SK-N-SH (cell line): Measurements from ENCODE around the gene EN1. TPM values are rescaled to one million over a fixed set of nuclear protein-coding genes. Genes with fewer than 3 reads are reported as not detected.

ENCODE experiments used
- CTCF ChIA-PET: fragments of 300-600, 350-600 bp; formaldehyde crosslinking; extraction: SDS; loops from one replicate; lab custom pipeline; 2021; lab: Yijun Ruan, JAX
- POLR2A ChIA-PET: fragments of 350-600 bp; sonication (Branson Sonifier 250); formaldehyde crosslinking; extraction: SDS; loops from one replicate; lab custom pipeline; 2020; ENCODE audit warnings: antibody characterized with exemption, inconsistent platforms; lab: Yijun Ruan, JAX
- DNase-seq: peaks from one replicate; pipeline ENCODE4 v3.0.0; 2012
- H2AFZ ChIP-seq: fragments of 200-600 bp; sonication (generic); 2 replicates; pipeline ENCODE4 v1.8.1; 2016; ENCODE audit warnings: antibody characterized with exemption, mild to moderate bottlenecking, low read depth
- H3F3A ChIP-seq: fragments of 200-600 bp; sonication (generic); replicated peaks from 2 replicates; pipeline ENCODE3; 2016; ENCODE audit warnings: antibody characterized with exemption, mild to moderate bottlenecking; ENCODE audit not compliant: insufficient read depth
- H3K27ac ChIP-seq, 2 experiments: fragments of 200-500 bp in 1 of 2; fragments of 200-600 bp in 1 of 2; sonication (Bioruptor generic) in 1 of 2; sonication (generic), shearing (Covaris generic) in 1 of 2; 2 replicates each; pipeline versions ENCODE4 v1.5.1 to v1.6.1; 2014 to 2016; ENCODE audit warnings: low read depth in 2 of 2, inconsistent platforms in 1 of 2, low read length in 1 of 2, mild to moderate bottlenecking in 1 of 2, mixed read lengths in 1 of 2
- H3K27me3 ChIP-seq: fragments of 200-600 bp; sonication (generic), shearing (Covaris generic); 2 replicates; pipeline ENCODE4 v1.6.1; 2016; ENCODE audit warnings: mixed run types; ENCODE audit not compliant: insufficient read depth
- H3K36me3 ChIP-seq, 2 experiments: fragments of 200-500 bp in 1 of 2; fragments of 200-600 bp in 1 of 2; sonication (Bioruptor generic) in 1 of 2; sonication (generic) in 1 of 2; replicated peaks in 1 of 2; 2 replicates each; pipeline versions ENCODE3 to v1.5.1; 2014 to 2016; ENCODE audit warnings: low read length in 1 of 2, mild to moderate bottlenecking in 1 of 2; ENCODE audit not compliant: insufficient read depth in 2 of 2, control insufficient read depth in 1 of 2
- H3K4me1 ChIP-seq, 2 experiments: fragments of 200-500 bp in 1 of 2; fragments of 200-600 bp in 1 of 2; sonication (Bioruptor generic) in 1 of 2; sonication (generic), shearing (Covaris generic) in 1 of 2; 2 replicates each; pipeline versions ENCODE4 v1.5.1 to v1.6.1; 2014 to 2016; ENCODE audit warnings: low read depth in 1 of 2, low read length in 1 of 2, mixed run types in 1 of 2; ENCODE audit not compliant: insufficient read depth in 2 of 2, control insufficient read depth in 1 of 2
- H3K4me2 ChIP-seq: fragments of 200-600 bp; sonication (generic), shearing (Covaris generic); 2 replicates; pipeline ENCODE4 v1.6.1; 2017; ENCODE audit warnings: mixed run types
- H3K4me3 ChIP-seq, 2 experiments: fragments of 200-500 bp in 1 of 2; fragments of 200-600 bp in 1 of 2; sonication (Bioruptor generic) in 1 of 2; sonication (generic), shearing (Covaris generic) in 1 of 2; 2 replicates each; pipeline versions ENCODE4 v1.5.1 to v1.8.1; 2014 to 2016; ENCODE audit warnings: low read depth in 2 of 2, inconsistent platforms in 1 of 2, low read length in 1 of 2, mild to moderate bottlenecking in 1 of 2, mixed read lengths in 1 of 2, moderate library complexity in 1 of 2
- H3K79me2 ChIP-seq: fragments of 200-600 bp; sonication (generic); 2 replicates; pipeline ENCODE4 v1.8.1; 2017; ENCODE audit warnings: mild to moderate bottlenecking; ENCODE audit not compliant: insufficient read depth
- H3K9ac ChIP-seq: fragments of 200-600 bp; sonication (generic); 2 replicates; pipeline ENCODE4 v1.6.1; 2017; ENCODE audit warnings: mixed run types
- H3K9me2 ChIP-seq: fragments of 200-600 bp; sonication (generic); 2 replicates; pipeline ENCODE4 v1.6.1; 2017; ENCODE audit warnings: mixed run types
- H3K9me3 ChIP-seq: fragments of 200-600 bp; sonication (generic); 2 replicates; pipeline ENCODE4 v1.6.1; 2017; ENCODE audit warnings: mixed run types, mild to moderate bottlenecking, moderate library complexity
- H4K20me1 ChIP-seq: fragments of 200-600 bp; sonication (generic); 2 replicates; pipeline ENCODE4 v1.6.1; 2017; ENCODE audit warnings: mild to moderate bottlenecking, mixed run types; ENCODE audit not compliant: insufficient read depth
- EZH2phosphoT487 ChIP-seq: fragments of 200-600 bp; sonication (generic); IDR thresholded peaks from 2 replicates; pipeline ENCODE4 v1.6.1; 2017; ENCODE audit warnings: low read depth, mixed run types, mild to moderate bottlenecking, antibody characterized with exemption, moderate library complexity, borderline replicate concordance
- GABPA ChIP-seq: IDR thresholded peaks from 2 replicates; pipeline ENCODE4 v1.4.0; 2012; ENCODE audit warnings: low read depth, mild to moderate bottlenecking
- GATA2 ChIP-seq: sonication (generic); formaldehyde crosslinking; IDR thresholded peaks from 2 replicates; pipeline ENCODE4 v1.5.0; 2020; ENCODE audit warnings: mild to moderate bottlenecking, missing genetic modification reagents
- MEF2A ChIP-seq: IDR thresholded peaks from 2 replicates; pipeline ENCODE4 v1.4.0; 2012; ENCODE audit warnings: low read depth, borderline replicate concordance
- NFIC ChIP-seq: IDR thresholded peaks from 2 replicates; pipeline ENCODE4 v1.4.0; 2012; ENCODE audit warnings: borderline replicate concordance
- NRF1 ChIP-seq: IDR thresholded peaks from 2 replicates; pipeline ENCODE4 v1.6.1; 2012; ENCODE audit warnings: low read depth, mild to moderate bottlenecking, low read length
- RCOR1 ChIP-seq: fragments of 150-350 bp; IDR thresholded peaks from 2 replicates; pipeline ENCODE4 v1.6.1; 2017; ENCODE audit warnings: antibody characterized with exemption, low read length
- RFX5 ChIP-seq: IDR thresholded peaks from 2 replicates; pipeline ENCODE4 v1.6.1; 2012; ENCODE audit warnings: mild to moderate bottlenecking, improper control_type of control experiment, low read length
- TAF1 ChIP-seq: IDR thresholded peaks from 2 replicates; pipeline ENCODE4 v1.6.1; 2012; ENCODE audit warnings: low read depth, mild to moderate bottlenecking, low read length, moderate library complexity, borderline replicate concordance
- YY1 ChIP-seq: IDR thresholded peaks from 2 replicates; pipeline ENCODE4 v1.4.0; 2012; ENCODE audit warnings: low read depth, mild to moderate bottlenecking
- WGBS: methylation state at CpG from one replicate; pipeline ENCODE4 v1.1.6; 2017; ENCODE audit warnings: low lambda C conversion rate; 5-methylcytosine and 5-hydroxymethylcytosine counted together
- polyA plus RNA-seq, 3 experiments: library from polyadenylated mRNA; depleted of rRNA; stranded (reverse); fragments of >200 nt; gene quantifications; 2 replicates each; pipeline ENCODE4 v1.2.3, GENCODE V29; 2012
- TF ChIP-seq, protein P1 (sequence below): IDR thresholded peaks from 2 replicates; pipeline ENCODE4 v1.4.0; 2012; ENCODE audit warnings: low read depth, borderline replicate concordance
- TF ChIP-seq, protein P2 (sequence below): IDR thresholded peaks from 2 replicates; pipeline ENCODE4 v1.4.0; 2012; ENCODE audit warnings: low read depth, borderline replicate concordance
- TF ChIP-seq, protein P3 (sequence below): IDR thresholded peaks from 2 replicates; pipeline ENCODE4 v1.4.0; 2012; ENCODE audit warnings: low read depth

Gene EN1
- polyA plus RNA-seq, 1 of the 3 experiments (the other 2 are of a cell fraction), result not detected

DNA sequence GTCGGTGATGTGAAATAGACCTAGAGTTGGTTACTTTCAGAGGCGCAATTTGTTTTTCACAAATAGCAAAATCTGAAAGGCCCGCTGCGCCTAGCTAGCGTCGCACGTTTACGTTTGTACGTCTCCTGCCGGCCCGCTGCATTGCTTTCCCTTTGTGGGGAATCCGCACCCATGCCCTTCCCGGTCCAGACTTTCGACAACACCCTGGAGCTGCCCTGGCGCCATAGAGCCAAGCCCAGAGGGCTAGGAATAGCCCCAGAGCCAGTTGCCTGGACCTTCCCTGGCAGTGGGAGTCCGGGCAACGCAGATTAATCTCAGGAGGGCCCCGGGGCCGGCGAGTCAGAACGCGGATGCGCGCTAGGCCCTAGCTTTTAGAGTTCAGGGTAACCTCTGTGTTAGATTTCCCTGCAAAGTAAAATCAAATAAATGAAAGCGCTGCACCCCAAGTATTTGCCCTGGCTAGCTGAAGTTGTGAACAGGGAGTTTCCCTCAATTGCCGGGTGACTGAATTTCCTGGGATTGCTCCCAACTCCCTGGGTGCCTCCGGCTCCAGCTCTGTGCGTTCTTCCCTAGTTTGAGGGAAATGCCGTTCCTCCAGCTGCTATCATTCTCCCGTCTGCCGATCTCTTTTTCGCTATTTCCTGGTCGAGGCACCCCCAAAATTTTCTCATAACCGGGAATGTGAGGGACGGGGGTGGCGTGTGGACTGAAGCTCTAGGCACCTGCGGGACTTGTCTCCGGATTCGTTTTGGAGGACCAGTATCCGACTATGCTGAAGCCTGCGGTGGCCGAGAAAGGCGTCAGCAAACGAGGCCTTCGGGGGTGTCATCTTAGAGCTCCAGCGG, 1.2 kb upstream of the EN1 start:
- Histone ChIP-seq H3K4me3 (no peak overlapping the region), H2AFZ (no peak overlapping the region), H3F3A (peaks cover 2% of the 10 kb centered on the region), H3K27me3 (peaks cover 93% of the 10 kb centered on the region), H3K36me3 (no peaks in the 10 kb centered on the region), H3K9me3 (no peaks in the 10 kb centered on the region), H4K20me1 (0 out of 2 replicates have a peak, but pooled peaks cover 2% of the 10 kb centered on the region), H3K79me2 (no peaks in the 10 kb centered on the region), H3K9me2 (no peaks in the 10 kb centered on the region), H3K9ac (no peak overlapping the region), H3K27ac (no peak overlapping the region), H3K4me1 (peaks cover 0 to 4% of the 10 kb centered on the region in 2 experiments; a peak in 1 of 4 replicates), H3K4me2 (no peak overlapping the region)
- 15% methylated on average over 36 of the region's 46 CpGs for WGBS
- CTCF ChIA-PET, result interaction anchor here (0.7 to 2.6 kb wide), 8 partner anchors 9 to 816 kb away, joined by 3 to 16 read pairs (median 4); no protein-coding TSS in a partner anchor
- POLR2A ChIA-PET, result no interaction called here
- peak; percentile 32 for DNase-seq
- TF ChIP-seq EZH2phosphoT487, result 0 out of 2 replicates have a peak, but pooled peaks have one; percentile 47
- TF ChIP-seq, protein P1, sequence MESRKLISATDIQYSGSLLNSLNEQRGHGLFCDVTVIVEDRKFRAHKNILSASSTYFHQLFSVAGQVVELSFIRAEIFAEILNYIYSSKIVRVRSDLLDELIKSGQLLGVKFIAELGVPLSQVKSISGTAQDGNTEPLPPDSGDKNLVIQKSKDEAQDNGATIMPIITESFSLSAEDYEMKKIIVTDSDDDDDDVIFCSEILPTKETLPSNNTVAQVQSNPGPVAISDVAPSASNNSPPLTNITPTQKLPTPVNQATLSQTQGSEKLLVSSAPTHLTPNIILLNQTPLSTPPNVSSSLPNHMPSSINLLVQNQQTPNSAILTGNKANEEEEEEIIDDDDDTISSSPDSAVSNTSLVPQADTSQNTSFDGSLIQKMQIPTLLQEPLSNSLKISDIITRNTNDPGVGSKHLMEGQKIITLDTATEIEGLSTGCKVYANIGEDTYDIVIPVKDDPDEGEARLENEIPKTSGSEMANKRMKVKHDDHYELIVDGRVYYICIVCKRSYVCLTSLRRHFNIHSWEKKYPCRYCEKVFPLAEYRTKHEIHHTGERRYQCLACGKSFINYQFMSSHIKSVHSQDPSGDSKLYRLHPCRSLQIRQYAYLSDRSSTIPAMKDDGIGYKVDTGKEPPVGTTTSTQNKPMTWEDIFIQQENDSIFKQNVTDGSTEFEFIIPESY, result no peak

DNA sequence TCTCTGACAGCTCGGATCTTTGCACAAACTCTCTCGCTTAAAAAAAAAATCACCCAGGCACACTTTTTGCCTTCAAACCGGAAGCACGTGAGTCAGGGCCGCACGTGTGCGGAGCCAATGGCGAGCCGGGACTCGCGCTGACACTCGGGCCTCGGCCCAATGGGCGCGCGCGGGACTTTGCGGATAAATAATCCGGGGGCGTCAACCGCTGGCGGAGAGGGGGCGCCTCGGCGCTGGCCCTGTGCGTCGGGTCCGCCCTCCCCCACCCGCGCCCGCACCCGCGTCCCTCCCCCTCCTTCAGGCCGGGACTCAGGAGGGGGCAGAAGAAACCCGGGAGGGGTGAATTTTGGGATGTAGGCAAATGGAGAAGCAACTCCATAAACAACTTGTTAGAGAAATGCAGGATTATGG, 319 bp upstream of the EN1 start:
- no peak overlapping the region for H3K27ac ChIP-seq
- H3K27me3 ChIP-seq, result peaks cover 93% of the 10 kb centered on the region
- CTCF ChIA-PET, result interaction anchor here (0.9 to 2.6 kb wide), 8 partner anchors 8 to 815 kb away, joined by 3 to 16 read pairs (median 4); no protein-coding TSS in a partner anchor

More for the DNA sequence above, 319 bp upstream of the EN1 start:
- H3K79me2 ChIP-seq, result no peaks in the 10 kb centered on the region
- 0 out of 2 replicates have a peak, but pooled peaks cover 2% of the 10 kb centered on the region for H4K20me1 ChIP-seq
- H3K9ac ChIP-seq, result no peak overlapping the region
- 12% methylated on average over 17 of the region's 35 CpGs for WGBS
- no peaks in the 10 kb centered on the region for H3K9me3 ChIP-seq
- POLR2A ChIA-PET, result no interaction called here
- H3K9me2 ChIP-seq, result no peaks in the 10 kb centered on the region
- DNase-seq, result peak; percentile 61
- peak overlapping the region; percentile 70 for H3K4me2 ChIP-seq
- no peak for TF ChIP-seq YY1
- no peak for TF ChIP-seq NRF1
- TF ChIP-seq TAF1, result no peak
- TF ChIP-seq RFX5, result no peak
- no peak for TF ChIP-seq GABPA
- TF ChIP-seq, protein P2, sequence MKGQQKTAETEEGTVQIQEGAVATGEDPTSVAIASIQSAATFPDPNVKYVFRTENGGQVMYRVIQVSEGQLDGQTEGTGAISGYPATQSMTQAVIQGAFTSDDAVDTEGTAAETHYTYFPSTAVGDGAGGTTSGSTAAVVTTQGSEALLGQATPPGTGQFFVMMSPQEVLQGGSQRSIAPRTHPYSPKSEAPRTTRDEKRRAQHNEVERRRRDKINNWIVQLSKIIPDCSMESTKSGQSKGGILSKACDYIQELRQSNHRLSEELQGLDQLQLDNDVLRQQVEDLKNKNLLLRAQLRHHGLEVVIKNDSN, result peak; percentile 59; the same call in 1 of the 2 replicates
- TF ChIP-seq MEF2A, result no peak
- no peak for TF ChIP-seq RCOR1
- no peak for TF ChIP-seq GATA2 (CRISPR knock-in tag)
- no peak for TF ChIP-seq NFIC
- TF ChIP-seq, protein P3, sequence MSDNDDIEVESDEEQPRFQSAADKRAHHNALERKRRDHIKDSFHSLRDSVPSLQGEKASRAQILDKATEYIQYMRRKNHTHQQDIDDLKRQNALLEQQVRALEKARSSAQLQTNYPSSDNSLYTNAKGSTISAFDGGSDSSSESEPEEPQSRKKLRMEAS, result peak; percentile 49; the same call in 1 of the 2 replicates
- peaks cover 0 to 4% of the 10 kb centered on the region in 2 experiments; a peak in 2 of 4 replicates for H3K4me1 ChIP-seq
- no peak overlapping the region for H2AFZ ChIP-seq
- H3F3A ChIP-seq, result peaks cover 2% of the 10 kb centered on the region
- H3K4me3 ChIP-seq, result peak overlapping the region in 1 of 2 experiments; percentile 55; a peak in 1 of 4 replicates
- H3K36me3 ChIP-seq, result no peaks in the 10 kb centered on the region
